HG02588 (cell line): Measurements from ENCODE around the gene NCBP2.

Experiments
- ATAC-seq: cut with Tn5 transposase; IDR thresholded peaks from one replicate; pipeline ENCODE4 v1.9.1; 2021; ENCODE audit warnings: mild to moderate bottlenecking, moderate library complexity; ENCODE audit not compliant: unreplicated experiment

Gene NCBP2

GRCh38 chr3:196942915-196943277 is 568 bp upstream of the NCBP2 start:
- peak; percentile 13 for ATAC-seq

GRCh38 chr3:196941729-196942225 is 551 bp downstream of the NCBP2 start:
- peak; percentile 20 for ATAC-seq

- no peak for ATAC-seq
Measured at GRCh38 chr3:196938576-196938975, 3.8 kb downstream of the NCBP2 start.

GRCh38 chr3:196938124-196938523 is 4.2 kb downstream of the NCBP2 start:
- no peak for ATAC-seq

GRCh38 chr3:196936288-196936687 is 6.0 kb downstream of the NCBP2 start:
- no peak for ATAC-seq

GRCh38 chr3:196932600-196932999 is 9.7 kb downstream of the NCBP2 start:
- peak; percentile 46 for ATAC-seq

GRCh38 chr3:196931828-196932587 is 10.3 kb downstream of the NCBP2 start:
- peak; percentile 68 for ATAC-seq

GRCh38 chr3:196931157-196931556 is 11.2 kb downstream of the NCBP2 start:
- no peak for ATAC-seq

- ATAC-seq = no peak
Measured at GRCh38 chr3:196927571-196928453, 14.5 kb downstream of the NCBP2 start.

GRCh38 chr3:196920733-196921132 is 21.6 kb downstream of the NCBP2 start:
- no peak for ATAC-seq

GRCh38 chr3:196918968-196919367 is 23.4 kb downstream of the NCBP2 start:
- no peak for ATAC-seq

- no peak for ATAC-seq
Measured at GRCh38 chr3:196916995-196917394, 25.3 kb downstream of the NCBP2 start.

GRCh38 chr3:196916221-196916620 is 26.1 kb downstream of the NCBP2 start:
- ATAC-seq = no peak

GRCh38 chr3:196915375-196915774 is 27.0 kb downstream of the NCBP2 start:
- no peak for ATAC-seq

GRCh38 chr3:196914866-196915265 is 27.5 kb downstream of the NCBP2 start:
- ATAC-seq = no peak

GRCh38 chr3:196903740-196904139 is 38.6 kb downstream of the NCBP2 start:
- ATAC-seq = no peak

- no peak for ATAC-seq
Measured at GRCh38 chr3:196902296-196902695, 40.0 kb downstream of the NCBP2 start.

GRCh38 chr3:196901768-196902167 is 40.6 kb downstream of the NCBP2 start:
- no peak for ATAC-seq

- ATAC-seq = no peak
Measured at GRCh38 chr3:196896229-196896628, 46.1 kb downstream of the NCBP2 start.

- no peak for ATAC-seq
Measured at GRCh38 chr3:196894557-196895295, 47.6 kb downstream of the NCBP2 start.
